SK-N-SH (cell line): Measurements from ENCODE around the gene ZFP2. TPM values are rescaled to one million over a fixed set of nuclear protein-coding genes. Genes with fewer than 3 reads are reported as not detected.

Experiments used
- CTCF ChIA-PET: fragments of 300-600, 350-600 bp; formaldehyde crosslinking; extraction: SDS; loops from one replicate; lab custom pipeline; 2021; lab: Yijun Ruan, JAX
- POLR2A ChIA-PET: fragments of 350-600 bp; sonication (Branson Sonifier 250); formaldehyde crosslinking; extraction: SDS; loops from one replicate; lab custom pipeline; 2020; ENCODE audit warnings: antibody characterized with exemption, inconsistent platforms; lab: Yijun Ruan, JAX
- DNase-seq: peaks from one replicate; pipeline ENCODE4 v3.0.0; 2012
- H2AFZ ChIP-seq: fragments of 200-600 bp; sonication (generic); 2 replicates; pipeline ENCODE4 v1.8.1; 2016; ENCODE audit warnings: antibody characterized with exemption, mild to moderate bottlenecking, low read depth
- H3F3A ChIP-seq: fragments of 200-600 bp; sonication (generic); replicated peaks from 2 replicates; pipeline ENCODE3; 2016; ENCODE audit warnings: antibody characterized with exemption, mild to moderate bottlenecking; ENCODE audit not compliant: insufficient read depth
- H3K27ac ChIP-seq, 2 experiments: fragments of 200-500 bp in 1 of 2; fragments of 200-600 bp in 1 of 2; sonication (Bioruptor generic) in 1 of 2; sonication (generic), shearing (Covaris generic) in 1 of 2; 2 replicates each; pipeline versions ENCODE4 v1.5.1 to v1.6.1; 2014 to 2016; ENCODE audit warnings: low read depth in 2 of 2, inconsistent platforms in 1 of 2, low read length in 1 of 2, mild to moderate bottlenecking in 1 of 2, mixed read lengths in 1 of 2
- H3K27me3 ChIP-seq: fragments of 200-600 bp; sonication (generic), shearing (Covaris generic); 2 replicates; pipeline ENCODE4 v1.6.1; 2016; ENCODE audit warnings: mixed run types; ENCODE audit not compliant: insufficient read depth
- H3K36me3 ChIP-seq, 2 experiments: fragments of 200-500 bp in 1 of 2; fragments of 200-600 bp in 1 of 2; sonication (Bioruptor generic) in 1 of 2; sonication (generic) in 1 of 2; replicated peaks in 1 of 2; 2 replicates each; pipeline versions ENCODE3 to v1.5.1; 2014 to 2016; ENCODE audit warnings: low read length in 1 of 2, mild to moderate bottlenecking in 1 of 2; ENCODE audit not compliant: insufficient read depth in 2 of 2, control insufficient read depth in 1 of 2
- H3K4me1 ChIP-seq, 2 experiments: fragments of 200-500 bp in 1 of 2; fragments of 200-600 bp in 1 of 2; sonication (Bioruptor generic) in 1 of 2; sonication (generic), shearing (Covaris generic) in 1 of 2; 2 replicates each; pipeline versions ENCODE4 v1.5.1 to v1.6.1; 2014 to 2016; ENCODE audit warnings: low read depth in 1 of 2, low read length in 1 of 2, mixed run types in 1 of 2; ENCODE audit not compliant: insufficient read depth in 2 of 2, control insufficient read depth in 1 of 2
- H3K4me2 ChIP-seq: fragments of 200-600 bp; sonication (generic), shearing (Covaris generic); 2 replicates; pipeline ENCODE4 v1.6.1; 2017; ENCODE audit warnings: mixed run types
- H3K4me3 ChIP-seq, 2 experiments: fragments of 200-500 bp in 1 of 2; fragments of 200-600 bp in 1 of 2; sonication (Bioruptor generic) in 1 of 2; sonication (generic), shearing (Covaris generic) in 1 of 2; 2 replicates each; pipeline versions ENCODE4 v1.5.1 to v1.8.1; 2014 to 2016; ENCODE audit warnings: low read depth in 2 of 2, inconsistent platforms in 1 of 2, low read length in 1 of 2, mild to moderate bottlenecking in 1 of 2, mixed read lengths in 1 of 2, moderate library complexity in 1 of 2
- H3K79me2 ChIP-seq: fragments of 200-600 bp; sonication (generic); 2 replicates; pipeline ENCODE4 v1.8.1; 2017; ENCODE audit warnings: mild to moderate bottlenecking; ENCODE audit not compliant: insufficient read depth
- H3K9ac ChIP-seq: fragments of 200-600 bp; sonication (generic); 2 replicates; pipeline ENCODE4 v1.6.1; 2017; ENCODE audit warnings: mixed run types
- H3K9me2 ChIP-seq: fragments of 200-600 bp; sonication (generic); 2 replicates; pipeline ENCODE4 v1.6.1; 2017; ENCODE audit warnings: mixed run types
- H3K9me3 ChIP-seq: fragments of 200-600 bp; sonication (generic); 2 replicates; pipeline ENCODE4 v1.6.1; 2017; ENCODE audit warnings: mixed run types, mild to moderate bottlenecking, moderate library complexity
- H4K20me1 ChIP-seq: fragments of 200-600 bp; sonication (generic); 2 replicates; pipeline ENCODE4 v1.6.1; 2017; ENCODE audit warnings: mild to moderate bottlenecking, mixed run types; ENCODE audit not compliant: insufficient read depth
- IRF3 ChIP-seq: fragments of 150-350 bp; IDR thresholded peaks from 2 replicates; pipeline ENCODE4 v1.6.1; 2016; ENCODE audit warnings: mild to moderate bottlenecking, low read depth, low read length
- NRF1 ChIP-seq: IDR thresholded peaks from 2 replicates; pipeline ENCODE4 v1.6.1; 2012; ENCODE audit warnings: low read depth, mild to moderate bottlenecking, low read length
- PBX3 ChIP-seq: IDR thresholded peaks from 2 replicates; pipeline ENCODE4; 2012
- REST ChIP-seq: IDR thresholded peaks from 2 replicates; pipeline ENCODE4 v1.6.1; 2012; ENCODE audit warnings: mild to moderate bottlenecking, low read depth, low read length, moderate library complexity
- SIN3A ChIP-seq: IDR thresholded peaks from 2 replicates; pipeline ENCODE4 v1.6.1; 2012; ENCODE audit warnings: low read depth, mild to moderate bottlenecking, low read length, moderate library complexity, borderline replicate concordance
- SMC3 ChIP-seq: IDR thresholded peaks from 2 replicates; pipeline ENCODE4 v1.6.1; 2012; ENCODE audit warnings: low read depth, low read length, improper control_type of control experiment
- TEAD4 ChIP-seq: IDR thresholded peaks from 2 replicates; pipeline ENCODE4 v1.4.0; 2012; ENCODE audit warnings: mild to moderate bottlenecking, borderline replicate concordance; ENCODE audit not compliant: insufficient read depth
- WGBS: methylation state at CpG from one replicate; pipeline ENCODE4 v1.1.6; 2017; ENCODE audit warnings: low lambda C conversion rate; 5-methylcytosine and 5-hydroxymethylcytosine counted together
- polyA plus RNA-seq, 3 experiments: library from polyadenylated mRNA; depleted of rRNA; stranded (reverse); fragments of >200 nt; gene quantifications; 2 replicates each; pipeline ENCODE4 v1.2.3, GENCODE V29; 2012

Gene ZFP2
- polyA plus RNA-seq, 1 of the 3 experiments (the other 2 are of a cell fraction) = 0.33 TPM

- CTCF ChIA-PET = interaction anchor here (0.6 to 1.2 kb wide), 2 partner anchors 35 to 212 kb away, joined by 3 read pairs; no protein-coding TSS in a partner anchor
- H4K20me1 ChIP-seq = no peaks in the 10 kb centered on the region
- DNase-seq = no peak
Measured at GRCh38 chr5:178899289-178899688, 3.6 kb downstream of the ZFP2 start.

GRCh38 chr5:178902849-178903248 is 7.1 kb downstream of the ZFP2 start:
- Histone ChIP-seq H3K9me2 (no peaks in the 10 kb centered on the region), H3F3A (no peaks in the 10 kb centered on the region), H3K4me2 (no peak overlapping the region), H3K9me3 (peaks cover 15% of the 10 kb centered on the region; the same call in 1 of the 2 replicates), H3K9ac (no peak overlapping the region), H3K27me3 (no peaks in the 10 kb centered on the region), H3K4me1 (no peaks in the 10 kb centered on the region), H4K20me1 (no peaks in the 10 kb centered on the region), H3K79me2 (no peaks in the 10 kb centered on the region), H3K27ac (no peak overlapping the region), H2AFZ (no peak overlapping the region), H3K4me3 (no peak overlapping the region), H3K36me3 (no peaks in the 10 kb centered on the region)
- POLR2A ChIA-PET = no interaction called here
- CTCF ChIA-PET = no interaction called here
- WGBS = 32% methylated on average over 3 of the region's 3 CpGs
- TF ChIP-seq PBX3 (no peak), IRF3 (no peak), TEAD4 (no peak)
- no peak for DNase-seq

More at GRCh38 chr5:178899289-178899688, 3.6 kb downstream of the ZFP2 start:
- Histone ChIP-seq H3K9me2 (no peaks in the 10 kb centered on the region), H3K9me3 (peaks cover 9% of the 10 kb centered on the region; the same call in 1 of the 2 replicates), H3K9ac (no peak overlapping the region), H3K4me3 (no peak overlapping the region), H3K27ac (no peak overlapping the region), H3K27me3 (no peaks in the 10 kb centered on the region), H3K79me2 (no peaks in the 10 kb centered on the region), H2AFZ (no peak overlapping the region), H3K4me2 (no peak overlapping the region), H3F3A (no peaks in the 10 kb centered on the region), H3K36me3 (peaks cover 0 to 3% of the 10 kb centered on the region in 2 experiments), H3K4me1 (no peaks in the 10 kb centered on the region)
- TF ChIP-seq NRF1 (no peak), SMC3 (no peak), REST (no peak), IRF3 (no peak), SIN3A (no peak)
- POLR2A ChIA-PET = no interaction called here
- WGBS = 77% methylated on average over 5 of the region's 5 CpGs
